HepG2 (cell line): ENCODE measurements around the gene DCAF6. TPM values are rescaled to one million over a fixed set of nuclear protein-coding genes. Genes with fewer than 3 reads are reported as not detected.

ENCODE experiments used
- ELF3 ChIP-seq: IDR thresholded peaks from 2 replicates; pipeline ENCODE4 v1.6.1; 2016; ENCODE audit warnings: missing genetic modification reagents, missing compliant biosample characterization
- ISX ChIP-seq: sonication (generic); formaldehyde crosslinking; conservative IDR thresholded peaks from 2 replicates; pipeline ENCODE4 v1.5.0; 2020; ENCODE audit warnings: missing genetic modification reagents
- MYNN ChIP-seq: sonication (generic); formaldehyde crosslinking; IDR thresholded peaks from 2 replicates; pipeline ENCODE4 v1.4.0; 2020; ENCODE audit warnings: mild to moderate bottlenecking, low read depth, missing genetic modification reagents
- NCOA5 ChIP-seq: sonication (generic); formaldehyde crosslinking; IDR thresholded peaks from 2 replicates; pipeline ENCODE4 v1.4.0; 2020; ENCODE audit warnings: missing genetic modification reagents
- PTBP1 ChIP-seq: fragments of 200-400 bp; formaldehyde crosslinking; IDR thresholded peaks from 2 replicates; pipeline ENCODE4 v1.6.1; 2018; ENCODE audit warnings: low read length, low read depth; ENCODE audit not compliant: poor library complexity, severe bottlenecking
- RBM22 ChIP-seq: fragments of 200-400 bp; formaldehyde crosslinking; optimal IDR thresholded peaks from 2 replicates; pipeline ENCODE3; 2017; ENCODE audit warnings: mild to moderate bottlenecking, low read length, moderate library complexity
- SMYD3 ChIP-seq: sonication (generic); formaldehyde crosslinking; IDR thresholded peaks from 2 replicates; pipeline ENCODE4 v1.8.1; 2023; ENCODE audit warnings: mild to moderate bottlenecking, missing genetic modification reagents
- SP5 ChIP-seq: IDR thresholded peaks from 2 replicates; pipeline ENCODE4 v1.6.1; 2016; ENCODE audit warnings: low read depth, borderline replicate concordance
- STAG1 ChIP-seq: sonication (generic); formaldehyde crosslinking; IDR thresholded peaks from 2 replicates; pipeline ENCODE4 v1.4.0; 2020; ENCODE audit warnings: missing genetic modification reagents
- ZFAT ChIP-seq: sonication (generic); formaldehyde crosslinking; conservative IDR thresholded peaks from 2 replicates; pipeline ENCODE4 v1.8.1; 2023; ENCODE audit warnings: missing genetic modification reagents, inconsistent platforms
- ZFP36L1 ChIP-seq: sonication (generic); formaldehyde crosslinking; IDR thresholded peaks from 2 replicates; pipeline ENCODE4 v1.8.0; 2022; ENCODE audit warnings: mild to moderate bottlenecking, missing genetic modification reagents, moderate library complexity
- ZNF232 ChIP-seq: sonication (generic); formaldehyde crosslinking; IDR thresholded peaks from 2 replicates; pipeline ENCODE4 v1.4.0; 2020; ENCODE audit warnings: missing genetic modification reagents, borderline replicate concordance
- ZNF572 ChIP-seq: sonication (generic); formaldehyde crosslinking; IDR thresholded peaks from 2 replicates; pipeline ENCODE4 v1.5.1; 2020; ENCODE audit warnings: mild to moderate bottlenecking, missing genetic modification reagents
- ZNF576 ChIP-seq: sonication (generic); formaldehyde crosslinking; IDR thresholded peaks from 2 replicates; pipeline ENCODE4 v1.4.0; 2020; ENCODE audit warnings: mild to moderate bottlenecking, missing genetic modification reagents
- ZNF790 ChIP-seq: sonication (generic); formaldehyde crosslinking; IDR thresholded peaks from 2 replicates; pipeline ENCODE4 v1.8.0; 2022; ENCODE audit warnings: missing genetic modification reagents, mild to moderate bottlenecking, borderline replicate concordance
- ZSCAN20 ChIP-seq: sonication (generic); formaldehyde crosslinking; IDR thresholded peaks from 2 replicates; pipeline ENCODE4 v1.4.0; 2020; ENCODE audit warnings: missing genetic modification reagents, mild to moderate bottlenecking, borderline replicate concordance
- polyA plus RNA-seq, 8 experiments: library from polyadenylated mRNA; depleted of rRNA in 3 of 8; stranded (reverse) in 7 of 8; unstranded in 1 of 8; fragments of >200 nt; fragmentation: Illumina TruSeq in 4 of 8; extraction: Trizol in 4 of 8; gene quantifications; 2 replicates each; pipeline versions ENCODE4 v1.2.1 to v1.2.3, GENCODE V29; 2011 to 2016; ENCODE audit warnings: low read depth in 4 of 8, missing spikeins in 1 of 8, mixed read lengths in 1 of 8; ENCODE audit not compliant: insufficient read depth in 1 of 8
- total RNA-seq, 5 experiments: library from RNA; depleted of rRNA; stranded (reverse); fragments of >200 nt; fragmentation: Illumina TruSeq; extraction: Trizol; gene quantifications; 2 replicates each; pipeline ENCODE4 v1.2.3, GENCODE V29; 2016; ENCODE audit warnings: low read depth in 1 of 5
- TF ChIP-seq, protein P1 (sequence below): IDR thresholded peaks from 2 replicates; pipeline ENCODE4 v1.6.1; 2018; ENCODE audit warnings: missing genetic modification reagents, mild to moderate bottlenecking, missing compliant biosample characterization
- TF ChIP-seq, protein P2 (sequence below): IDR thresholded peaks from 2 replicates; pipeline ENCODE4 v1.6.1; 2016
- TF ChIP-seq, protein P3 (sequence below): sonication (generic); formaldehyde crosslinking; IDR thresholded peaks from 2 replicates; pipeline ENCODE4 v1.4.0; 2020; ENCODE audit warnings: missing genetic modification reagents, low read depth, mild to moderate bottlenecking, borderline replicate concordance
- TF ChIP-seq, protein P4 (sequence below): sonication (generic); formaldehyde crosslinking; IDR thresholded peaks from 2 replicates; pipeline ENCODE4 v1.5.1; 2020; ENCODE audit warnings: missing genetic modification reagents, mild to moderate bottlenecking, borderline replicate concordance
- TF ChIP-seq, protein P5 (sequence below): sonication (generic); formaldehyde crosslinking; IDR thresholded peaks from 2 replicates; pipeline ENCODE4 v1.9.0; 2021; ENCODE audit warnings: missing genetic modification reagents, borderline replicate concordance
- TF ChIP-seq, protein P6 (sequence below): sonication (generic); formaldehyde crosslinking; IDR thresholded peaks from 2 replicates; pipeline ENCODE4 v1.8.1; 2023; ENCODE audit warnings: missing genetic modification reagents, mild to moderate bottlenecking, borderline replicate concordance

DCAF6 gene
- total and polyA plus RNA-seq, 2 of the 13 experiments (the other 11 are each of a cell fraction or from before 2014, with no cell fraction given): 24.7 to 33.7 TPM

DNA sequence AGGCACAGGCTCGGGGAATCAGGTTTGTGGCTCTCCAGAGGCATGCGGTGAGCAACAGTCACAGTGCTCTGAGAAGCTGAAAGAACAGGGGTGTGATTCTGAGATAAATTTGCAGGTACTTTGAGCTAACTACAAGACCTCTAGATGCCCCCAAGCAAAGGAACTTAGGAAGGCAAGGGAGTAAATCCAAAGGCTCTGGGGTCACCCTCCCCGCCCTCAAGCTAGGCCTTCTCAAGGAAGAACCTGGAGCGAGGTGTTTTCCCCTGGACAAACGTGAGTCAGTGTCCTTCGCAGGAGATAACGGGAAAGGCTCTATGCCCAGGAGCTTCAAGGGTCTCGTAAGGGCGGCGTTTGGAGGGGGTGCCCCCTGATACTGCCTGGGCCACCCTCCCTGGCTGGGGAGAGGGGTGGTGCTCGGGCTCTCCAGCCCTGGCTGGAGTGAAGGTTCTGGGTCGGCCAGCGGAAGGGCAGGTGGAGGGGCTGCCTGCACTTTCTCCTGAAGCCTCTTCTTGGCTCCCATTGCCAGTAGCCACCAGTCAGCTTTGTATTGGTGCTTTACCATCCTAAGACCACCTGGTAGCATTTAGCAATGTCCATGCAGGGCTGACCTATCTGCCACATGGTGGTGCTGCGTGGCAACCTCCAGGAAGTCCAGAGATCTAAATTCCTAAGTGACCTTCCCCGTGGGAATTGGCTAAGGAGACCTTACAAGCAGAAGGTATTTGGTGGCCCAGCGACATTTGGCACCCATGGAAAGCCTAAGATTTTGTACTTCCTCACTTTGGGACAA is 156.3 kb downstream of the DCAF6 start (continued):
- TF ChIP-seq SP5 (CRISPR knock-in tag): no peak
- TF ChIP-seq, protein P1, sequence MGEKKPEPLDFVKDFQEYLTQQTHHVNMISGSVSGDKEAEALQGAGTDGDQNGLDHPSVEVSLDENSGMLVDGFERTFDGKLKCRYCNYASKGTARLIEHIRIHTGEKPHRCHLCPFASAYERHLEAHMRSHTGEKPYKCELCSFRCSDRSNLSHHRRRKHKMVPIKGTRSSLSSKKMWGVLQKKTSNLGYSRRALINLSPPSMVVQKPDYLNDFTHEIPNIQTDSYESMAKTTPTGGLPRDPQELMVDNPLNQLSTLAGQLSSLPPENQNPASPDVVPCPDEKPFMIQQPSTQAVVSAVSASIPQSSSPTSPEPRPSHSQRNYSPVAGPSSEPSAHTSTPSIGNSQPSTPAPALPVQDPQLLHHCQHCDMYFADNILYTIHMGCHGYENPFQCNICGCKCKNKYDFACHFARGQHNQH: 0 out of 2 replicates have a peak, but pooled peaks have one; percentile 35
- no peak for TF ChIP-seq ZFP36L1 (CRISPR knock-in tag)
- TF ChIP-seq ZNF232 (CRISPR knock-in tag): no peak
- TF ChIP-seq MYNN (CRISPR knock-in tag): no peak
- TF ChIP-seq PTBP1: no peak
- TF ChIP-seq, protein P2, sequence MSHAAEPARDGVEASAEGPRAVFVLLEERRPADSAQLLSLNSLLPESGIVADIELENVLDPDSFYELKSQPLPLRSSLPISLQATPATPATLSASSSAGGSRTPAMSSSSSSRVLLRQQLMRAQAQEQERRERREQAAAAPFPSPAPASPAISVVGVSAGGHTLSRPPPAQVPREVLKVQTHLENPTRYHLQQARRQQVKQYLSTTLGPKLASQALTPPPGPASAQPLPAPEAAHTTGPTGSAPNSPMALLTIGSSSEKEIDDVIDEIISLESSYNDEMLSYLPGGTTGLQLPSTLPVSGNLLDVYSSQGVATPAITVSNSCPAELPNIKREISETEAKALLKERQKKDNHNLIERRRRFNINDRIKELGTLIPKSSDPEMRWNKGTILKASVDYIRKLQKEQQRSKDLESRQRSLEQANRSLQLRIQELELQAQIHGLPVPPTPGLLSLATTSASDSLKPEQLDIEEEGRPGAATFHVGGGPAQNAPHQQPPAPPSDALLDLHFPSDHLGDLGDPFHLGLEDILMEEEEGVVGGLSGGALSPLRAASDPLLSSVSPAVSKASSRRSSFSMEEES (CRISPR knock-in tag): no peak
- no peak for TF ChIP-seq RBM22
- TF ChIP-seq, protein P3, sequence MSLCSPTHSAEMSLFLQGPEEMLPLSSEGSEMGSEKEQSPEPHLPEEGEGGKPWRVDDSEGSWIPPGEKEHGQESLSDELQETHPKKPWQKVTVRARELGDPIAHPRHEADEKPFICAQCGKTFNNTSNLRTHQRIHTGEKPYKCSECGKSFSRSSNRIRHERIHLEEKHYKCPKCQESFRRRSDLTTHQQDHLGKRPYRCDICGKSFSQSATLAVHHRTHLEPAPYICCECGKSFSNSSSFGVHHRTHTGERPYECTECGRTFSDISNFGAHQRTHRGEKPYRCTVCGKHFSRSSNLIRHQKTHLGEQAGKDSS (CRISPR knock-in tag): peak; percentile 40; the same call in 1 of the 2 replicates
- no peak for TF ChIP-seq ZFAT (CRISPR knock-in tag)
- TF ChIP-seq ISX (CRISPR knock-in tag): no peak
- no peak for TF ChIP-seq ZNF572 (CRISPR knock-in tag)
- TF ChIP-seq ZNF790 (CRISPR knock-in tag): no peak
- TF ChIP-seq ELF3 (CRISPR knock-in tag): peak; percentile 47; the same call in 1 of the 2 replicates
- TF ChIP-seq, protein P4, sequence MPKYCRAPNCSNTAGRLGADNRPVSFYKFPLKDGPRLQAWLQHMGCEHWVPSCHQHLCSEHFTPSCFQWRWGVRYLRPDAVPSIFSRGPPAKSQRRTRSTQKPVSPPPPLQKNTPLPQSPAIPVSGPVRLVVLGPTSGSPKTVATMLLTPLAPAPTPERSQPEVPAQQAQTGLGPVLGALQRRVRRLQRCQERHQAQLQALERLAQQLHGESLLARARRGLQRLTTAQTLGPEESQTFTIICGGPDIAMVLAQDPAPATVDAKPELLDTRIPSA (CRISPR knock-in tag): no peak
- peak; percentile 86 for TF ChIP-seq STAG1 (CRISPR knock-in tag)
- no peak for TF ChIP-seq ZNF576
- TF ChIP-seq, protein P5, sequence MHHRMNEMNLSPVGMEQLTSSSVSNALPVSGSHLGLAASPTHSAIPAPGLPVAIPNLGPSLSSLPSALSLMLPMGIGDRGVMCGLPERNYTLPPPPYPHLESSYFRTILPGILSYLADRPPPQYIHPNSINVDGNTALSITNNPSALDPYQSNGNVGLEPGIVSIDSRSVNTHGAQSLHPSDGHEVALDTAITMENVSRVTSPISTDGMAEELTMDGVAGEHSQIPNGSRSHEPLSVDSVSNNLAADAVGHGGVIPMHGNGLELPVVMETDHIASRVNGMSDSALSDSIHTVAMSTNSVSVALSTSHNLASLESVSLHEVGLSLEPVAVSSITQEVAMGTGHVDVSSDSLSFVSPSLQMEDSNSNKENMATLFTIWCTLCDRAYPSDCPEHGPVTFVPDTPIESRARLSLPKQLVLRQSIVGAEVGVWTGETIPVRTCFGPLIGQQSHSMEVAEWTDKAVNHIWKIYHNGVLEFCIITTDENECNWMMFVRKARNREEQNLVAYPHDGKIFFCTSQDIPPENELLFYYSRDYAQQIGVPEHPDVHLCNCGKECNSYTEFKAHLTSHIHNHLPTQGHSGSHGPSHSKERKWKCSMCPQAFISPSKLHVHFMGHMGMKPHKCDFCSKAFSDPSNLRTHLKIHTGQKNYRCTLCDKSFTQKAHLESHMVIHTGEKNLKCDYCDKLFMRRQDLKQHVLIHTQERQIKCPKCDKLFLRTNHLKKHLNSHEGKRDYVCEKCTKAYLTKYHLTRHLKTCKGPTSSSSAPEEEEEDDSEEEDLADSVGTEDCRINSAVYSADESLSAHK (CRISPR knock-in tag): no peak
- no peak for TF ChIP-seq SMYD3 (CRISPR knock-in tag)
- TF ChIP-seq NCOA5 (CRISPR knock-in tag): no peak
- TF ChIP-seq, protein P6, sequence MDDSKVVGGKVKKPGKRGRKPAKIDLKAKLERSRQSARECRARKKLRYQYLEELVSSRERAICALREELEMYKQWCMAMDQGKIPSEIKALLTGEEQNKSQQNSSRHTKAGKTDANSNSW (CRISPR knock-in tag): no peak
- no peak for TF ChIP-seq ZSCAN20 (CRISPR knock-in tag)
